ENCODE results near the gene KCNJ16. TPM values are rescaled to one million over a fixed set of nuclear protein-coding genes. Genes with fewer than 3 reads are reported as not detected.

KCNJ16 gene
- polyA plus RNA-seq, 4 donors: 117 to 237 (median 144) TPM

- no peak for DNase-seq (ENCODE audit: low read depth in 4 of 4, low spot score in 2 of 4)
These were observed 7.9 kb upstream of the KCNJ16 start for GRCh38 chr17:70067134-70067533.

- no peak for DNase-seq (ENCODE audit: low read depth in 4 of 4, low spot score in 2 of 4)
These were observed 4.6 kb upstream of the KCNJ16 start for GRCh38 chr17:70070305-70071027.

GRCh38 chr17:70071127-70071526 is 3.9 kb upstream of the KCNJ16 start:
- DNase-seq (ENCODE audit: low read depth in 4 of 4, low spot score in 2 of 4): no peak

- DNase-seq (ENCODE audit: low read depth in 4 of 4, low spot score in 2 of 4): no peak
These were observed 3.4 kb upstream of the KCNJ16 start for GRCh38 chr17:70071620-70072019.

- DNase-seq (ENCODE audit: low read depth in 4 of 4, low spot score in 2 of 4): no peak
These were observed 2.3 kb upstream of the KCNJ16 start for GRCh38 chr17:70072546-70073309.

GRCh38 chr17:70073310-70073709 is 1.7 kb upstream of the KCNJ16 start:
- no peak for DNase-seq (ENCODE audit: low read depth in 4 of 4, low spot score in 2 of 4)

- DNase-seq (ENCODE audit: low read depth in 4 of 4, low spot score in 2 of 4): no peak
These were observed 1.2 kb upstream of the KCNJ16 start for GRCh38 chr17:70073799-70074198.

GRCh38 chr17:70074236-70074830 is 692 bp upstream of the KCNJ16 start:
- DNase-seq (ENCODE audit: low read depth in 4 of 4, low spot score in 2 of 4): peak in 1 of 4 donors; percentile 43

- DNase-seq (ENCODE audit: low read depth in 4 of 4, low spot score in 2 of 4): no peak
These were observed 1.2 kb downstream of the KCNJ16 start for GRCh38 chr17:70076189-70076588.

- no peak for DNase-seq (ENCODE audit: low read depth in 4 of 4, low spot score in 2 of 4)
These were observed 1.8 kb downstream of the KCNJ16 start for GRCh38 chr17:70076831-70077230.

- DNase-seq (ENCODE audit: low read depth in 4 of 4, low spot score in 2 of 4): no peak
These were observed 3.5 kb downstream of the KCNJ16 start for GRCh38 chr17:70078549-70078948.

GRCh38 chr17:70078994-70079531 is 4.0 kb downstream of the KCNJ16 start:
- no peak for DNase-seq (ENCODE audit: low read depth in 4 of 4, low spot score in 2 of 4)

- no peak for DNase-seq (ENCODE audit: low read depth in 4 of 4, low spot score in 2 of 4)
These were observed 5.7 kb downstream of the KCNJ16 start for GRCh38 chr17:70080541-70081347.

- no peak for DNase-seq (ENCODE audit: low read depth in 4 of 4, low spot score in 2 of 4)
These were observed 6.9 kb downstream of the KCNJ16 start for GRCh38 chr17:70081885-70082284.

- no peak for DNase-seq (ENCODE audit: low read depth in 4 of 4, low spot score in 2 of 4)
These were observed 9.5 kb downstream of the KCNJ16 start for GRCh38 chr17:70084476-70084875.

- no peak for DNase-seq (ENCODE audit: low read depth in 4 of 4, low spot score in 2 of 4)
These were observed 11.5 kb downstream of the KCNJ16 start for GRCh38 chr17:70086516-70086915.

GRCh38 chr17:70089513-70090148 is 14.6 kb downstream of the KCNJ16 start:
- DNase-seq (ENCODE audit: low read depth in 4 of 4, low spot score in 2 of 4): peak in 1 of 4 donors; percentile 39

- DNase-seq (ENCODE audit: low read depth in 4 of 4, low spot score in 2 of 4): no peak
These were observed 16.1 kb downstream of the KCNJ16 start for GRCh38 chr17:70091005-70091568.

- DNase-seq (ENCODE audit: low read depth in 4 of 4, low spot score in 2 of 4): no peak
These were observed 16.7 kb downstream of the KCNJ16 start for GRCh38 chr17:70091696-70092095.

GRCh38 chr17:70093163-70093562 is 18.1 kb downstream of the KCNJ16 start:
- no peak for DNase-seq (ENCODE audit: low read depth in 4 of 4, low spot score in 2 of 4)

All from left renal cortex interstitium (tissue), 4 donors.